GM12872 (cell line): Measurements from ENCODE around the gene GNG13.

Experiments used
- TF ChIP-seq, protein P1 (sequence below): IDR thresholded peaks from 3 replicates; pipeline ENCODE4 v1.5.1; 2011; ENCODE audit warnings: low read depth, mild to moderate bottlenecking, low read length, moderate library complexity; ENCODE audit not compliant: insufficient read depth

GNG13 gene

DNA sequence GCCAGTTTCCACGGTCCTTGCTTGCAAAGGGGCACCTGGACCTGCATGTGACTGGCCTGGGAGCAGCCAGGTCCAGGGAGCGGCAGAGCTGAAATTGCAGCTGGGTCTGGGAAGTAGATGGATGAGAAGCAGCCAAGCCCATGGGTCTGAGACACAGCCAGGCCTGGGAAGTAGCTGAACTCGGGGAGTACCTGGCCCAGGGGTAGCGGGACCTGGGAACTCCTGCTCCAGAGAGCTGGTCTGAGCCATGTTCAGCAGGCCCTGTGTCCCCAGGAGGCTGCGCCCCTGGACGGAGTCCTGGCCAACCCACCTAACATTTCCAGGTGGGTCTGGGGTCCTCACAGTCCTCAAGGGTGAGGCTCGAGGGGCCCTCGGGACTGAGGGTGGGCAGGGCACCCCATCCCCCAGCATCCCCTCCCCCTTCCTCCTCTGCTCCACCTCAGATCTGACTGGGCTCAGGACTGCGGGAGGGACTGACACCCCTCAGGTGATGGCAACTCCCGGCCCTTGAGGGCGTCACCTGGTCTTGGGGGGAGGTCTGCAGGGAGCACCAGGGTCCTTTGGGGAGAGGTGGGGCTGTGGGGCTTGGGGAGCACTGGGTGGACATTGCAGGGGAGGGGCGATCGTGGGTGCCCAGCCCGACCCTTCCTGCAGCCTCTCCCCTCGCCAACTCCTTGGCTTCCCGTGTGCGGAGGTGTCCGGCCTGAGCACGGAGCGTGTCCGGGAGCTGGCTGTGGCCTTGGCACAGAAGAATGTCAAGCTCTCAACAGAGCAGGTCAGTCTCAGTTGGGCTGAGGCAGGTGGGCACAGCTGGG is 37.0 kb downstream of the GNG13 start:
- TF ChIP-seq, protein P1, sequence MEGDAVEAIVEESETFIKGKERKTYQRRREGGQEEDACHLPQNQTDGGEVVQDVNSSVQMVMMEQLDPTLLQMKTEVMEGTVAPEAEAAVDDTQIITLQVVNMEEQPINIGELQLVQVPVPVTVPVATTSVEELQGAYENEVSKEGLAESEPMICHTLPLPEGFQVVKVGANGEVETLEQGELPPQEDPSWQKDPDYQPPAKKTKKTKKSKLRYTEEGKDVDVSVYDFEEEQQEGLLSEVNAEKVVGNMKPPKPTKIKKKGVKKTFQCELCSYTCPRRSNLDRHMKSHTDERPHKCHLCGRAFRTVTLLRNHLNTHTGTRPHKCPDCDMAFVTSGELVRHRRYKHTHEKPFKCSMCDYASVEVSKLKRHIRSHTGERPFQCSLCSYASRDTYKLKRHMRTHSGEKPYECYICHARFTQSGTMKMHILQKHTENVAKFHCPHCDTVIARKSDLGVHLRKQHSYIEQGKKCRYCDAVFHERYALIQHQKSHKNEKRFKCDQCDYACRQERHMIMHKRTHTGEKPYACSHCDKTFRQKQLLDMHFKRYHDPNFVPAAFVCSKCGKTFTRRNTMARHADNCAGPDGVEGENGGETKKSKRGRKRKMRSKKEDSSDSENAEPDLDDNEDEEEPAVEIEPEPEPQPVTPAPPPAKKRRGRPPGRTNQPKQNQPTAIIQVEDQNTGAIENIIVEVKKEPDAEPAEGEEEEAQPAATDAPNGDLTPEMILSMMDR = no peak

DNA sequence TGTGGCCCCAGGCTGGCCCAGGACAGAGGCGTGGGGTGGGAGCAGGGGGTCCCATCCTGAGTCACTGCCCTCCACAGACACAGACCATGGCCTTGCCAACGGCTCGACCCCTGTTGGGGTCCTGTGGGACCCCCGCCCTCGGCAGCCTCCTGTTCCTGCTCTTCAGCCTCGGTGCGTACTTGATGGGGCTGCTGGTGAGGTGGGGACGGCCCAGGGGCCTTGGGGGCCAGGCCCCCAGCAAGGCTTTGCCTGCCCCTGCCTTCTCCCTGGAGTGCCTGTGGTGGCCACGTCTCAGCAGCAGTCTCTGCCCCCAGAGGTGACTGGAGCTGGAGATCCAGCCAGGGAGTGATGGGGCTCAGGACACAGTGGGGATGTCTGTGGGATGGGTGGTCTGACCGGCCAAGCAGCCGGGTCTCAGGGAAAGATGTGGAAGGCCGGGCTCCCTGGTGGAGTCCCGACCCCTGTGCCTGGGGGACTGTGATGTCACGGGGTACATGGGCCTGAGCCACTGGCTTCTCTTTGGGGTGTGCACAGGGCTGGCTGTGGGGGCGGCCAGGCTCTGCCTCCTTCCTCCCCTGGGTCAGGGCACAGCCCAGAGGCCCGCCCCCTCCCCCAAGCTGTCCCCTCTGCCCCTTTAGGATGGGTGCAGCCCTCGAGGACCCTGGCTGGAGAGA is 37.8 kb downstream of the GNG13 start:
- TF ChIP-seq, protein P1 = no peak

DNA sequence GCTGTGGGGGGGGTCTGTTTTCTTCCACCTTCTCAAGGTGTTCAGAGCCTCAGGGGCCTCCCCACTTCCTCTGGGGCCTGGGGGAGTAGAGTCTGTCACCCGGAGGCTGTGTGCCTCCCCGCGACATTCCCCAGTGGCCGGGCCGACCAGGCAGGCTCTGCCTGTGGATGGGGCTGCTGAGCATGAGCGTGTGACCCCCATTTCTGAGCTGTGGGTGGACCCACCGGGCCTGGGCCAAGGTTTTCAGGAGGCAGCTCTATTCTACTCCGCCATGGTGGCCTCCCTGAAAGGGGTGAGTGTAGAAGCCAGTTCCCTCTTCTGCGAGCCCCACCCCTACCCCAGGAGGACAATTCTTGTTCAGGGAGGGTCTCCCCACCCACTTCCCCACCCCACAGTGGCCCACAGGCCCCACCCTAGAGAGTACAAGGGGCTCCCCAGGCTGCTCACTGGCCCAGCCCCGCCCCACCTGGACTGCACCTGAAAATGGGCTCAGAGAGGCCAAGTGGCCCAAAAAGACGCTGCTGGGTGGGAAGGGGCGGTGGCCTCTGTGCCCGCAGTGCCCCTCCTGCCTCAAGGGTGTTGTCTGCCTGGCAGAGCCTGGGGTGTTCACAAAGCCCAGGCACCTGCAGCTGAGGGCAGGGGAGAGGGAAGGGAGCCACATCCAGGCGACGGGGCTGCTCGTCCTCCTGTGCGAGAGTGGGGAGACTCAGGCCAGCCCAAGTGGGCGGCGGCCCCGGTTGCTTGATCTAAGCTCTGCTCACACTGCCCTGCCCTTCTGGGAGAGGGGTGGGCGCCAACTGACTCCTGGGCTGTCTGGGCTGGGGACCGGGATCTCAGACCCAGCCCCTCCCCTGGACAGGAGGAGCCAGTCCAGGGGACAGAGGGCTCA is 38.7 kb downstream of the GNG13 start:
- TF ChIP-seq, protein P1 = no peak

DNA sequence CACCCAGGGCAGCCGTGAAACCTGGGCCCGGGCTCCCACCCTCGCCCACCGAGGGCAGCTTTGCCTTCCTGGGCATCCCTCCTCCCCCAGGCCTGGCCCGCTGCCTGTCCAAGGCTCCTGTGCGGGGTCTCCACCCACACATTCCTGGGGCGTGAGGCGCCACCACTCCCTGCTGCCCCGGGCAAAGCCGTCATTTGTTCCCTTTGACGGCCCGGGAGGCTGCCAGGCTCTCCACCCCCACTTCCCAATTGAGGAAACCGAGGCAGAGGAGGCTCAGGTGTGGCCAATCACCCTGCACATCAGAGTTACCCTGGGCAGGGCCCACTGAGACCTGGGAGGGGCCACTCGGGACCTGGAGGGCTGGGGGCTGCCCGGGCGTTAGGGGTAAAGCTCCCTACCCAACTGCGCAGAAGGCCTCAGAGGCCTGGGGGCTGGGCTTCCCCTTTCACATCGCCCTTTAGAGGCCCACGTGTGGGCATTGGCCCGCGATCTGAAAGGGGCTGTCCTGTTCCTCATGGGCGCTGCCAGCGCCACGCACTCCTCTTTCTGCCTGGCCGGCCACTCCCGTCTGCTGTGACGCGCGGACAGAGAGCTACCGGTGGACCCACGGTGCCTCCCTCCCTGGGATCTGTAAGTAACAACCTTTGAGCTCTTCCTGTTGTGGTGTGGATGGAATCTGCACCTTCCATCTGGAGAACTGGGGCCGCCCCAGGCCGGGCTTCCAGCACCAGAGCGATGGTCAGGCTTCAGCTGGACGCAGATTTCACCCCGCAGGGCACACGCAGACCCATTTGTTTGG is 39.8 kb downstream of the GNG13 start, which contains the start of gene MSLN:
MSLN (plus strand) TSS at position 190 of the 799 bp plus-strand sequence. CDS start 1,947 bp downstream, outside the sequence.
- TF ChIP-seq, protein P1 = no peak

DNA sequence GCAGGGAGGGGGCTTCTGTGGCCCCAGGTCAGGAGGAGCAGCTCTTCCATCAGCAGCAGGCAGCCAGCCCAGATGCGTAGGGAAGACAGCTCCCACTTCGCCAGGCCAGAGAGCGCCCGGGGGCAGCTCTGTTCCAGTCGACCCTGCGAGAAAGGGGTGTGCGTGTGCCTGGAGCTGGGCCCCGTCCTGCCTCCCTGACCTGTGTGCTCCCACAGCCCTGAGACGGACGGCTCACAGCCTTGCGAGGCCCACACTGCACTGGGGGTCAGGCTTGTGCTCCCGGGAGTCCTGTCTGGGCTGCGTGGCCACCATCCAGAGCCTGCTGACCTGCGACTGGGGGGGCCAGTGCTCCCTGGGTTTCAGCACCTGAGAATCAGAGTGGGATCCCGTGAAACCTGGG is 40.5 kb downstream of the GNG13 start:
- TF ChIP-seq, protein P1 = no peak

DNA sequence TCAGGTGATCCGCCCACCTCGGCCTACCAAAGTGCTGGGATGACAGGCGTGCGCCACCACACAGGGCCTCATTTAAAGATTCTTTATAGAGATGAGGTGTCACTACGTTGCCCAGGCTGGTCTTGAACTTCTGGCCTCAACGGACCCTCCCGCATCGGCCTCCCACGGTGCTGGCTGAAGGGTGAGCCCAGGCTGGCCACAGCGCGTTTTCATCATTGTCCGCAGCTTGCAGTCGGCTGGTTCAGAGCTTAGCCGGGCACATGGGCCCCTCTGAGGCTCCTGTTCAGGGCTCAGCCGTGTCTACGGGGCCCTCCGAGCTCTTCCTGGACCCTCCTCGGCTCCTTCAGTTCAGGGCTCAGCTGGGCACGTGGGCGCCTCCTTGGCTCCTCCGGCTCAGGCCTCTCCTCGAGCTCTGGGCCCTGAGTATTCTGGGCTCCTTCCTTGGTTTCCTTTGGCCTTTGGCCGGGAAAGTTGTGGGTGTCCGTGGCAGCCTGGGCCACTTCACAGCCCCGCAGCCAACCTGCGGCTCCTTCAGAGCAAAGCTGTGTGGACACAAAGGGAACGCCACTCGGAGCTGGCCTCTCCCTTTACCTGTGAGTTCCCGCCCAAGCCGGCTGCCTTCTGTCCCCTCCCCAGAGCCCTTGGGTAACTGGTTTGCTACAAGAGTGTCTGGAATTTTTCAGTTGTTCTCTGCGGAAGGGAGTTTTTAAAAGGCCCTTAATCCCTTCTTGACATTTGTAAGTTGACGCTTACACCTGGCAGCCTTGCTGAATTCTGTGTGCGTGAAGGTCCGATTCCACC is 41.2 kb downstream of the GNG13 start:
- TF ChIP-seq, protein P1 = no peak
